Parietal lobe (tissue), 1 donor: Measurements from ENCODE around the gene ZFP69B. TPM values are rescaled to one million over a fixed set of nuclear protein-coding genes. Genes with fewer than 3 reads are reported as not detected.

ENCODE experiments used
- total RNA-seq: library from RNA; depleted of rRNA; stranded (reverse); fragments of >200 nt; gene quantifications from one replicate; pipeline ENCODE4 v1.2.3, GENCODE V29; 2014

Gene ZFP69B
- total RNA-seq: 23.8 TPM

GRCh38 chr1:40449684-40450494 lies at the start of gene ZFP69B:
Gene ZFP69B, plus strand, starts transcription at chr1:40450476. Its CDS starts 486 bp downstream, at chr1:40450962.

GRCh38 chr1:40476924-40477677 lies 26.8 kb downstream of the ZFP69B start, which contains the start of gene ZFP69:
Gene ZFP69, plus strand, starts transcription at chr1:40477290. Its CDS starts 2,072 bp downstream, at chr1:40479362.

GRCh38 chr1:40508375-40509341 lies 58.4 kb downstream of the ZFP69B start, which contains the start of gene EXO5:
Gene EXO5, plus strand, starts transcription at chr1:40508767. Its CDS starts 5,778 bp downstream, at chr1:40514545.

Other genes starting within 250 kb of the ZFP69B start
- not detected for gene TMCO2, start 202.5 kb upstream of the ZFP69B start, total RNA-seq
- gene ZMPSTE24, start 192.2 kb upstream of the ZFP69B start, total RNA-seq: 39.8 TPM
- gene COL9A2, start 133.2 kb upstream of the ZFP69B start, total RNA-seq: 14.7 TPM
- gene SMAP2, start 76.7 kb upstream of the ZFP69B start, total RNA-seq: 30.0 TPM
- 15.3 TPM for gene ZFP69, start 26.8 kb downstream of the ZFP69B start, total RNA-seq
- gene EXO5, start 58.3 kb downstream of the ZFP69B start, total RNA-seq: 23.8 TPM
- gene ZNF684, start 81.2 kb downstream of the ZFP69B start, total RNA-seq: 8.1 TPM
- 31.9 TPM for gene RIMS3, start 215.2 kb downstream of the ZFP69B start, total RNA-seq
- gene NFYC, start 241.2 kb downstream of the ZFP69B start, total RNA-seq: 41.3 TPM